Mesendoderm (in vitro differentiated cells): ENCODE results near the gene HSP90AA1. TPM values are rescaled to one million over a fixed set of nuclear protein-coding genes. Genes with fewer than 3 reads are reported as not detected.

Experiments
- DNase-seq: peaks from one replicate; pipeline ENCODE4 v3.0.0; 2013
- H2AK5ac ChIP-seq: 2 replicates; pipeline ENCODE4 v1.6.1; 2013; ENCODE audit warnings: low read length, inconsistent platforms
- H2BK120ac ChIP-seq: 2 replicates; pipeline ENCODE4 v1.6.1; 2013; ENCODE audit warnings: low read depth, mild to moderate bottlenecking, low read length, moderate library complexity, mixed read lengths
- H2BK15ac ChIP-seq: replicated peaks from 2 replicates; pipeline ENCODE4 v1.6.1; 2013; ENCODE audit warnings: low read depth, mild to moderate bottlenecking, moderate library complexity
- H2BK5ac ChIP-seq: 2 replicates; pipeline ENCODE4 v1.6.1; 2013; ENCODE audit warnings: low read length, inconsistent platforms
- H3K18ac ChIP-seq: 2 replicates; pipeline ENCODE4 v1.6.1; 2013; ENCODE audit warnings: mild to moderate bottlenecking, low read length, mixed read lengths
- H3K23ac ChIP-seq: one replicate; pipeline ENCODE4 v1.6.1; 2013; ENCODE audit warnings: low read length
- H3K27ac ChIP-seq: 2 replicates; pipeline ENCODE4 v1.5.1; 2013; ENCODE audit warnings: low read depth, mild to moderate bottlenecking, inconsistent platforms, low read length, moderate library complexity
- H3K27me3 ChIP-seq: 2 replicates; pipeline ENCODE4 v1.6.1; 2013; ENCODE audit warnings: low read length, control low read depth, mild to moderate bottlenecking, inconsistent platforms; ENCODE audit not compliant: insufficient read depth, poor library complexity
- H3K36me3 ChIP-seq: 2 replicates; pipeline ENCODE4 v1.6.1; 2013; ENCODE audit warnings: low read length, inconsistent platforms; ENCODE audit not compliant: control insufficient read depth, insufficient read depth
- H3K4ac ChIP-seq: one replicate; pipeline ENCODE4 v1.6.1; 2013; ENCODE audit warnings: low read depth, mild to moderate bottlenecking, low read length, moderate library complexity
- H3K4me1 ChIP-seq: 2 replicates; pipeline ENCODE4 v1.6.1; 2013; ENCODE audit warnings: low read depth, low read length, inconsistent platforms; ENCODE audit not compliant: control insufficient read depth
- H3K4me2 ChIP-seq: 2 replicates; pipeline ENCODE4 v1.6.1; 2013; ENCODE audit warnings: low read length
- H3K4me3 ChIP-seq: 2 replicates; pipeline ENCODE4 v1.5.1; 2013; ENCODE audit warnings: mild to moderate bottlenecking, low read length
- H3K56ac ChIP-seq: one replicate; pipeline ENCODE4 v1.6.1; 2013; ENCODE audit warnings: low read length
- H3K79me1 ChIP-seq: 2 replicates; pipeline ENCODE4 v1.6.1; 2013; ENCODE audit warnings: low read length, inconsistent platforms
- H3K79me2 ChIP-seq: 2 replicates; pipeline ENCODE4 v1.6.1; 2013; ENCODE audit warnings: mild to moderate bottlenecking, low read length; ENCODE audit not compliant: control insufficient read depth, insufficient read depth
- H3K9ac ChIP-seq: 2 replicates; pipeline ENCODE4 v1.6.1; 2013; ENCODE audit warnings: low read length, inconsistent platforms
- H4K5ac ChIP-seq: one replicate; pipeline ENCODE4 v1.6.1; 2013; ENCODE audit warnings: low read length
- H4K8ac ChIP-seq: one replicate; pipeline ENCODE4 v1.6.1; 2013; ENCODE audit warnings: low read depth, mild to moderate bottlenecking, control low read depth, low read length, moderate library complexity
- WGBS: extraction: QIAGEN DNeasy Blood & Tissue Kit; methylation state at CpG from one replicate; pipeline ENCODE4 v1.1.7; 2013; ENCODE audit warnings: low lambda C conversion rate, missing lambda C conversion rate; ENCODE audit not compliant: insufficient coverage; ENCODE audit errors: extremely low coverage; 5-methylcytosine and 5-hydroxymethylcytosine counted together
- small RNA-seq: library from polyadenylated mRNA; stranded (forward); fragments of <200 nt; extraction: miRNeasy Mini kit (QIAGEN cat#:217004); gene quantifications from one replicate; pipeline ENCODE3, GENCODE V24; 2013; ENCODE audit not compliant: insufficient read depth

Gene HSP90AA1

DNA sequence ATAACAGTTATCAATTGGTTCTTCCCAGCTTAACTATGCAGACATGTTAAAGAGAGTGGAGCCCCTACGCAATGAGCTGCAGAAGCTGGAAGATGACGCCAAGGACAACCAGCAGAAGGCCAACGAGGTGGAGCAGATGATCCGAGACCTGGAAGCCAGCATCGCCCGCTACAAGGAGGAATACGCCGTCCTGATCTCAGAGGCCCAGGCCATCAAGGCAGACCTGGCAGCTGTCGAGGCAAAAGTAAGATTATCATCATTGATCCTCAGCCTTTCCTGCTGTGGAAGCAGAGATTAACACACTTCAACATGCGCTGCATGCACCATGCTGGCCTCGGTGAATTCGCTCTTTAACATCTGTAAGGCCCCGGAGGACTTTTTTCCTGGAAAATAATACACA, 53.6 kb downstream of the HSP90AA1 start:
- H4K5ac ChIP-seq: no peak overlapping the region
- H4K8ac ChIP-seq: no peak overlapping the region
- no peak overlapping the region for H3K23ac ChIP-seq
- H3K4me1 ChIP-seq: no peaks in the 10 kb centered on the region
- no peak overlapping the region for H2AK5ac ChIP-seq
- no peak overlapping the region for H3K18ac ChIP-seq
- no peak overlapping the region for H3K9ac ChIP-seq
- no peaks in the 10 kb centered on the region for H3K79me1 ChIP-seq
- H2BK15ac ChIP-seq: no peak overlapping the region
- H2BK120ac ChIP-seq: no peak overlapping the region
- H3K56ac ChIP-seq: no peak overlapping the region
- H3K4ac ChIP-seq: no peak overlapping the region
- no peaks in the 10 kb centered on the region for H3K27me3 ChIP-seq
- H3K4me3 ChIP-seq: no peak overlapping the region
- H2BK5ac ChIP-seq: no peak overlapping the region
- DNase-seq: no peak
- peaks cover 42% of the 10 kb centered on the region for H3K36me3 ChIP-seq
- no peak overlapping the region for H3K27ac ChIP-seq
- no peaks in the 10 kb centered on the region for H3K79me2 ChIP-seq
- no peak overlapping the region for H3K4me2 ChIP-seq
- WGBS: no CpG with 5 or more reads among the region's 13 CpGs

Small RNAs within 50 kb of the gene (small RNA-seq; reads per million reads assigned to genes)
- not detected for gene RN7SL472P
